CD14-positive monocyte (primary cell): ENCODE results near the gene SUPT6H. TPM values are rescaled to one million over a fixed set of nuclear protein-coding genes. Genes with fewer than 3 reads are reported as not detected.

Experiments used
- DNase-seq, 3 donors: peaks; one replicate each; pipeline ENCODE4 v3.0.0-alpha.2; 2011 to 2022
- H2AFZ ChIP-seq: 2 replicates; pipeline ENCODE4 v1.6.0; 2012; ENCODE audit warnings: mild to moderate bottlenecking, low read depth, low read length, inconsistent platforms; ENCODE audit not compliant: insufficient read depth, poor library complexity, severe bottlenecking
- H3K27ac ChIP-seq, 2 donors: 1 replicate in 1 of 2; 2 replicates in 1 of 2; pipeline ENCODE4 v1.5.1; 2012 to 2013; ENCODE audit warnings: low read length in 2 of 2, control low read depth in 1 of 2, inconsistent platforms in 1 of 2, low read depth in 1 of 2, mild to moderate bottlenecking in 1 of 2
- H3K27me3 ChIP-seq, 2 donors: one replicate each; pipeline versions ENCODE4 v1.6.0 to v1.6.1; 2011 to 2013; ENCODE audit warnings: low read length in 2 of 2; ENCODE audit not compliant: control insufficient read depth in 2 of 2, insufficient read depth in 2 of 2
- H3K36me3 ChIP-seq, 2 donors: replicated peaks in 1 of 2; 1 replicate in 1 of 2; 2 replicates in 1 of 2; pipeline versions ENCODE4 v1.5.1 to v1.6.1; 2012 to 2013; ENCODE audit warnings: low read length in 2 of 2, control low read depth in 1 of 2, inconsistent platforms in 1 of 2, mild to moderate bottlenecking in 1 of 2; ENCODE audit not compliant: insufficient read depth in 2 of 2, control insufficient read depth in 1 of 2
- H3K4me1 ChIP-seq, 2 donors: 1 replicate in 1 of 2; 2 replicates in 1 of 2; pipeline versions ENCODE4 v1.5.1 to v1.6.1; 2012 to 2013; ENCODE audit warnings: low read length in 2 of 2, control low read depth in 1 of 2, inconsistent platforms in 1 of 2, mild to moderate bottlenecking in 1 of 2, moderate library complexity in 1 of 2; ENCODE audit not compliant: insufficient read depth in 2 of 2, control insufficient read depth in 1 of 2
- H3K4me2 ChIP-seq: replicated peaks from 2 replicates; pipeline ENCODE3; 2012; ENCODE audit warnings: low read length, moderate library complexity, mild to moderate bottlenecking; ENCODE audit not compliant: poor library complexity, severe bottlenecking; ENCODE audit errors: extremely low read depth
- H3K4me3 ChIP-seq, 3 experiments: fragments of 200-600 bp in 1 of 3; sonication (generic) in 1 of 3; replicated peaks in 1 of 3; 1 replicate in 2 of 3; 2 replicates in 1 of 3; pipeline ENCODE4 v1.5.1; 2011 to 2013; ENCODE audit warnings: low read length in 3 of 3, mild to moderate bottlenecking in 3 of 3, control low read depth in 2 of 3, low read depth in 2 of 3, inconsistent platforms in 1 of 3, moderate library complexity in 1 of 3
- H3K79me2 ChIP-seq: 2 replicates; pipeline ENCODE4 v1.6.0; 2012; ENCODE audit warnings: mild to moderate bottlenecking, control low read depth, inconsistent platforms, low read length, moderate library complexity; ENCODE audit not compliant: insufficient read depth
- H3K9ac ChIP-seq: 2 replicates; pipeline ENCODE4 v1.6.0; 2017; ENCODE audit warnings: low read length, mild to moderate bottlenecking; ENCODE audit not compliant: insufficient read depth, poor library complexity, severe bottlenecking
- H3K9me3 ChIP-seq, 2 donors: replicated peaks in 1 of 2; 1 replicate in 1 of 2; 2 replicates in 1 of 2; pipeline versions ENCODE4 v1.5.1 to v1.6.1; 2012 to 2013; ENCODE audit warnings: low read length in 2 of 2, control low read depth in 1 of 2; ENCODE audit not compliant: control insufficient read depth in 1 of 2, insufficient read depth in 1 of 2
- H4K20me1 ChIP-seq: 2 replicates; pipeline ENCODE4 v1.6.0; 2012; ENCODE audit warnings: mild to moderate bottlenecking, low read length, control low read depth, moderate library complexity; ENCODE audit not compliant: insufficient read depth
- H3K27ac Mint-ChIP-seq, 7 donors: one replicate each; pipeline ENCODE4 v1.8.0; 2020; ENCODE audit warnings: mild to moderate bottlenecking in 7 of 7, mixed read lengths in 7 of 7, moderate library complexity in 6 of 7, inconsistent platforms in 2 of 7
- H3K27me3 Mint-ChIP-seq, 3 donors: one replicate each; pipeline ENCODE4 v1.8.0; 2021 to 2022; ENCODE audit warnings: low read depth in 3 of 3, mild to moderate bottlenecking in 3 of 3, mixed read lengths in 3 of 3, moderate library complexity in 3 of 3, inconsistent platforms in 1 of 3
- H3K36me3 Mint-ChIP-seq, 2 donors: one replicate each; pipeline ENCODE4 v1.8.0; 2020; ENCODE audit warnings: mixed read lengths in 2 of 2, inconsistent platforms in 1 of 2, mild to moderate bottlenecking in 1 of 2
- H3K4me1 Mint-ChIP-seq: one replicate; pipeline ENCODE4 v1.8.0; 2020; ENCODE audit warnings: mild to moderate bottlenecking, mixed read lengths
- H3K4me3 Mint-ChIP-seq, 2 donors: one replicate each; pipeline ENCODE4 v1.8.0; 2020; ENCODE audit warnings: mild to moderate bottlenecking in 2 of 2, mixed read lengths in 2 of 2, moderate library complexity in 1 of 2
- H3K9me3 Mint-ChIP-seq, 7 donors: one replicate each; pipeline ENCODE4 v1.8.0; 2020 to 2022; ENCODE audit warnings: mixed read lengths in 7 of 7, mild to moderate bottlenecking in 6 of 7, moderate library complexity in 6 of 7, inconsistent platforms in 2 of 7
- WGBS: methylation state at CpG from one replicate; pipeline ENCODE4 v1.1.5; 2013; ENCODE audit warnings: missing lambda C conversion rate; ENCODE audit not compliant: insufficient coverage; 5-methylcytosine and 5-hydroxymethylcytosine counted together
- intact Hi-C, 2 donors: fragments of 100-400 bp; cut with micrococcal nuclease; formaldehyde crosslinking; loops; one replicate each; pipeline versions ENCODE4 v1.15.0 to v1.15.1; 2023
- polyA plus RNA-seq, 3 donors: library from polyadenylated mRNA; depleted of rRNA in 1 of 3; unstranded in 2 of 3; stranded (reverse) in 1 of 3; fragments of 300-500 nt in 2 of 3; fragments of >200 nt in 1 of 3; fragmentation: Illumina TruSeq in 2 of 3; gene quantifications; 1 replicate in 2 of 3; 2 replicates in 1 of 3; pipeline ENCODE4 v1.2.3, GENCODE V29; 2012 to 2021
- TF ChIP-seq, protein P1 (sequence below): fragments of 200-600 bp; IDR thresholded peaks from one replicate; pipeline ENCODE4 v1.8.0; 2022; ENCODE audit warnings: antibody characterized with exemption, mild to moderate bottlenecking

Gene SUPT6H
- polyA plus RNA-seq, 3 donors, result 3.8 to 33.9 (median 7.8) TPM

DNA sequence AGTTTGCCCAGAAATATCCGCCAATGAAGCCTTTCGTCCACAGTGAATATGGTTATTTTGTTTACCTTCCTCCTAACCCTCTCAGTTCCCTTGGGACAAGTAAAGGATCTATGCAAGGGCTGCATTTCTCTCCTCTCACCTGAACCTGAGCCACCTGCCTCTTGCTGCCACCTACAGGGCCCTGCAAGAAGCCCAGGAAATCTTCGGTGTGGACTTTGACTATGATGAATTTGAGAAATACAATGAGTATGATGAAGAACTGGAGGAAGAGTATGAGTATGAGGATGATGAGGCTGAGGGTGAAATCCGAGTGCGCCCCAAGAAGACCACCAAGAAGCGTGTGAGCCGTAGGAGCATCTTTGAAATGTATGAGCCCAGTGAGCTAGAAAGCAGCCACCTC, 14.0 kb downstream of the SUPT6H start:
- Histone ChIP-seq H3K36me3 (peaks cover 99 to 100% of the 10 kb centered on the region in 2 donors), H3K4me1 (no peaks in the 10 kb centered on the region), H4K20me1 (peaks cover 12% of the 10 kb centered on the region), H3K9me3 (no peaks in the 10 kb centered on the region), H3K79me2 (no peaks in the 10 kb centered on the region), H3K27me3 (no peaks in the 10 kb centered on the region), H3K4me3 (no peak overlapping the region), H3K27ac (no peak overlapping the region), H3K9ac (no peak overlapping the region), H3K4me2 (no peak overlapping the region), H2AFZ (no peak overlapping the region)
- intact Hi-C loops, result no loop called here
- no peak for DNase-seq
- no peak overlapping the region for H3K4me3 Mint-ChIP-seq
- peaks cover 78 to 99% of the 10 kb centered on the region in 2 donors for H3K36me3 Mint-ChIP-seq
- peaks cover 0 to 2% (median 1%) of the 10 kb centered on the region in 3 donors for H3K27me3 Mint-ChIP-seq
- H3K4me1 Mint-ChIP-seq, result no peaks in the 10 kb centered on the region
- H3K27ac Mint-ChIP-seq, result peak overlapping the region in 4 of 7 donors; percentile 3 to 50 (median 22)
- WGBS, result 94% methylated on average over 5 of the region's 7 CpGs
- TF ChIP-seq, protein P1, sequence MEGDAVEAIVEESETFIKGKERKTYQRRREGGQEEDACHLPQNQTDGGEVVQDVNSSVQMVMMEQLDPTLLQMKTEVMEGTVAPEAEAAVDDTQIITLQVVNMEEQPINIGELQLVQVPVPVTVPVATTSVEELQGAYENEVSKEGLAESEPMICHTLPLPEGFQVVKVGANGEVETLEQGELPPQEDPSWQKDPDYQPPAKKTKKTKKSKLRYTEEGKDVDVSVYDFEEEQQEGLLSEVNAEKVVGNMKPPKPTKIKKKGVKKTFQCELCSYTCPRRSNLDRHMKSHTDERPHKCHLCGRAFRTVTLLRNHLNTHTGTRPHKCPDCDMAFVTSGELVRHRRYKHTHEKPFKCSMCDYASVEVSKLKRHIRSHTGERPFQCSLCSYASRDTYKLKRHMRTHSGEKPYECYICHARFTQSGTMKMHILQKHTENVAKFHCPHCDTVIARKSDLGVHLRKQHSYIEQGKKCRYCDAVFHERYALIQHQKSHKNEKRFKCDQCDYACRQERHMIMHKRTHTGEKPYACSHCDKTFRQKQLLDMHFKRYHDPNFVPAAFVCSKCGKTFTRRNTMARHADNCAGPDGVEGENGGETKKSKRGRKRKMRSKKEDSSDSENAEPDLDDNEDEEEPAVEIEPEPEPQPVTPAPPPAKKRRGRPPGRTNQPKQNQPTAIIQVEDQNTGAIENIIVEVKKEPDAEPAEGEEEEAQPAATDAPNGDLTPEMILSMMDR, result no peak
- H3K9me3 Mint-ChIP-seq, result no peaks in the 10 kb centered on the region

DNA sequence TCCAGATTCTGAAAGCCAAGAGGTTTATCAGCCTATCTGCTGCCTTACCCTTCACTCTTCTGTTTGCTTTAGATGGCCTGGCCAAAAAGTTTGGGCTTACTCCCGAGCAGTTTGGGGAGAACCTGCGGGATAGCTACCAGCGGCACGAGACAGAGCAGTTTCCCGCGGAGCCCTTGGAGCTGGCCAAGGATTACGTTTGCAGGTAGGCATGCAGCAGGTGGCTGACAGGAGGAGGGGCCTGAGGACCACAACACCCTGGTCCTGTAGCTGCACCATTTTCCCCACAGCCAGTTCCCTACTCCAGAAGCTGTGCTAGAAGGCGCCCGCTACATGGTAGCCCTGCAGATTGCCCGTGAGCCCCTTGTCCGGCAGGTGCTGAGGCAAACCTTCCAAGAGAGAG, 20.6 kb downstream of the SUPT6H start:
- TF ChIP-seq, protein P1, result no peak
- Mint-ChIP-seq H3K27me3 (no peaks in the 10 kb centered on the region), H3K36me3 (peaks cover 79 to 99% of the 10 kb centered on the region in 2 donors), H3K4me1 (no peaks in the 10 kb centered on the region), H3K27ac (no peak overlapping the region), H3K9me3 (no peaks in the 10 kb centered on the region), H3K4me3 (no peak overlapping the region)
- WGBS, result 100% methylated on average over 6 of the region's 11 CpGs
- Histone ChIP-seq H3K79me2 (no peaks in the 10 kb centered on the region), H3K4me1 (no peaks in the 10 kb centered on the region), H3K27ac (no peak overlapping the region), H3K4me2 (no peak overlapping the region), H3K27me3 (no peaks in the 10 kb centered on the region), H3K36me3 (peaks cover 98 to 99% of the 10 kb centered on the region in 2 donors), H3K9ac (no peak overlapping the region), H3K9me3 (no peaks in the 10 kb centered on the region), H2AFZ (no peak overlapping the region), H3K4me3 (no peak overlapping the region), H4K20me1 (no peaks in the 10 kb centered on the region)
- intact Hi-C loops, result no loop called here
- DNase-seq, result no peak
